KOPT-K1 (cell line): ENCODE measurements around the gene MARVELD1.
"Not testable (repeated sequence)": the region's sequence is repeated elsewhere in the genome, so short reads cannot be mapped to it uniquely, and the experiment has no call there.

Experiments used
- H3K27ac ChIP-seq: fragments of 200-600 bp; sonication (generic); 2 replicates; pipeline ENCODE4 v1.5.1; 2016; ENCODE audit warnings: antibody characterized with exemption, mild to moderate bottlenecking, low read depth, low read length; ENCODE audit not compliant: poor library complexity, severe bottlenecking
- H3K36me3 ChIP-seq: fragments of 200-600 bp; sonication (generic); 2 replicates; pipeline ENCODE4 v1.5.1; 2017; ENCODE audit warnings: antibody characterized with exemption, mild to moderate bottlenecking, low read length, moderate library complexity; ENCODE audit not compliant: insufficient read depth
- H3K9me3 ChIP-seq: fragments of 200-600 bp; sonication (generic); 2 replicates; pipeline ENCODE4 v1.5.1; 2017; ENCODE audit warnings: antibody characterized with exemption, low read length, mild to moderate bottlenecking; ENCODE audit not compliant: insufficient read depth, poor library complexity, severe bottlenecking

MARVELD1 gene

DNA sequence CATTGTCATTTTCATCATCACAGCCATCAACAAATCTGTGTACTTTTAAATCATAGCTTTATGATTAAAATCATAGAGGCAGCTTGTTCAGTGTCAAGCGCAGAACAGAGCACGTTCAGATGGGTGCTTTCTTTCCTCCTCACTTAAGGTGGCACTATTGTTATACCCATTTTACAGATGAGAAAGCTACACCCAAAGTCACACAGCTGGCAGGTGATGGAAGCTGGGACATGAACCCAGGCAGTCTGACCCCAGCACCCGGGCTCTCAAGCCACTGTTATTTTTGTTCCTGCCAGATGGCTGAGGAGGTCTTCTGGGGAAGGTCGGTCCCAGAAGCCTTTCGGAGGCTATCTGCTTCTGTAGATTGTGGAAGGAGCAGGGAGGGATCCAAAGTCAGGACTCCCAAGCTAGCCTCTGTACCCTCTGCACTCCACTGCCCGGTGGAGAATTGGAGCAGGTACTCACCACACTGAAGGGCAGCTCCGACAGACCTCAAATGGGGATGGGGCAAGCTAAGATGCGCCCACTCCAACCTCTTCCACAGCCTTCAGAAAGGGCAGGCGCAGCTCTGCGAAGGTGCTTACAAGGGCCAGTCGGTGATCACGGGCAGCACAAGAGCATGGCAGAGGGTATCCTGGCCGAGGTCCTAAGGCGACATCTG lies 27.1 kb upstream of the MARVELD1 start:
- peak overlapping the region; percentile 2 for H3K27ac ChIP-seq
- no peaks in the 10 kb centered on the region for H3K9me3 ChIP-seq
- no peaks in the 10 kb centered on the region for H3K36me3 ChIP-seq

DNA sequence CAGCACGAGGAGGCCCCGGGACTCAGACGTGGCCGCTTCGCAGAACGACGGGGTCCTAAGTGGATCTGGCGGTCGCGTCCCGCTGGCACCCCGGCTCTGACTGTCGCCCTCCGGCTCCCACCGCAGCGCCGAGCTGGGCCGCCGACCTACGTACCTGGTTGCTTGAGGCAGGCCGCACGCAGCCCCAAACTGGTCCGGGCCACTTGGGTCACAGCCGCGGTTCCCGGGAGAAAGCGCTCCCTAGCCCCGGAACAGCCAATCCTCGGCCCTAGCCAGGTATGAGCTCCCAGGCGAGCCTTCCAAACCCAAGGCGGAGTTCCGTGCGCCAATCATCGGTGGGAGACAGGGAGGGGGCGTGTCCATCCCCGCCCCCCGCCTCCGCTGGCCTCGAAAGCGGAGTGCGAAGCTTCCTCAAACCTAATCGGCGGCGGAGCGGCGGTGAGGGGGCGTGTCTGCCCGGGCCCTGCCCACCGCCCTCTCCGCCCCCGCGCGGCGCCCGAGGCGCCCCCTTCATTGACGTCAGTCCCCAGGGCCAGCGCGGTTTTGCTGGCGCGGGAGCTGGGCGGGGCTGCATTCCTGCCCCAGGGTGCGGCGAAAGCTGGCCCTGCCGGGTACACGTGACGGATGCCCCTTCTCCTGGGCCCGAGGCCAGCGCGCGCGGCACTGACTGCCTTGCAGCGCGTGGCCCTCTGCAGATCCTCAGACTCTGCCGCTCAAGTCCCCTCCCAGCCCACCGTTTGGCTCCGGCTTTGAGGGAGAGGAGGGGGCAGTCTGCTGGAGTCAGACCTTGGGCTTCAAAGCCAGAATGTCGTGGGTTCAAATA lies 26.4 kb upstream of the MARVELD1 start, which contains the start of gene AVPI1:
Gene AVPI1, minus strand, starts transcription at position 280 of the 823 bp plus-strand sequence. CDS start 7,336 bp downstream, outside the sequence.
- H3K36me3 ChIP-seq: no peaks in the 10 kb centered on the region
- no peaks in the 10 kb centered on the region for H3K9me3 ChIP-seq
- H3K27ac ChIP-seq: peak within 1 kb of the TSS; percentile 48

DNA sequence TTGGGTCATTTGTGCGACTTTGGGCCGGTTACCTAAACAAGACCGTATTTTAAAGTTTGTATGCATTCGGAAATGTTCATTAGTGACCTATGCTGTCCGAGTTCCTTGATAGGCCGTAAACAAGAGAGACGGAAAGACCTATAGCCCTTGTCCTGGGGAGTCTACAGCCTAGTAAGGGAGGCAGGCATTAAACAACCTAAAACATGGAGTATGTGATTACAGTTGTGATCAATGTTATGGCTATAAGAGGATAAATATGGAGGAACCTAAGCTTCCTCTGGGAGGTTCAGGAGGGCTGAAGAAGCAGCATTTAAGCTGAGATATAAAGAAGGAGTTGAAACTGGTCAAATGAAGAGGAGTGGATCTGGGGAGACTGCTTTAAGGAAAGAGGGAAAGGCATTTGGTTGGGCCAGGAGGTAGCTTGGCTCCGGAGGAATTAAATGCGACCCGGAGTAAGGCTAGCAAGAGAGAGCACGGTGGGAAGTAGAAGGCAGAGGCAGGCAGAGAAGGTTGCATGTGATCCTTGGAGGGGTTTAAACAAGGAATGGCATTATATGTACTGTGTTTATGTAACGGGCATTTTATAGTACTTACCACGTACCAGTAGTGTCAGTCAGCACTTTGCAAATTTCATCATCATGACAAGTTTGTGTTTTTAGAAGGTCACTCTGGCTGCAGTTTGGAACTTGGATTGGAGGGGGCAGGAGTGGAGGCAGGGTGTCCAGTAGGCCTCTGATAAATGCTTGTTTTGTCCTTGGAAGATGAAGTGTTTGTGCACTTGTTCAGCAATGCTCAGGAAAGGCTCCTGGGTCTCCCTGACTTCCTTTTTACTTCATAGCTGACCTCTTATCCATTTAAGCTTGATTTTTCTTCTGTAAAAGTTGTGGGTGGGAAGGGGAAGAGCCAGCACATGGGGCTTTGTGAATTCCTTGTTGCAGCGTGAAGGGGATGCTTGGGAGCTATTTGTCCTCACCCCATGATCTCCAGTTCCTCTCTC lies 25.4 kb upstream of the MARVELD1 start:
- Histone ChIP-seq H3K36me3 (no peaks in the 10 kb centered on the region), H3K9me3 (no peaks in the 10 kb centered on the region), H3K27ac (peak overlapping the region; percentile 48)

DNA sequence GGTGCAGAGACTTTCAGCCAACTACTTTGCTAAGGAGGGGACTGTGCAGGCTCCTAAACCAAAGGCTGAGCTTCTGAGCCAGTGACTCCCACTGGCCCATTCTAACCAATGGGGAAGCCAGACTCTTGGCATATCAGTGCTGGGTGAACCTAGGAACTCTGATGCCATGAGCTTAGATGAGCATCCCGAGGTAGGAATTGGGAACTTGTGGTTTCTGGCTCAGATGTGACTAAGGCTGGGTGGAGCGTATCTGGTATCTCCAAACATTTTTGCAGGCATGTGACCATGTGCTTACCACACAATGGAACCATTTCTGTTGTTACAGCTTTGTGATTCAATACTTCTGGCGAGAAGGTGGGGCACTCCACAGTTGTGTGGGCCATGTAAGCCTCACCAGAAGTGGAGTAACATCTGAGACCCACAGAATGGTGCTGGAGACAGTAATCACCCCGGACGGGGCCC lies 23.9 kb upstream of the MARVELD1 start:
- Histone ChIP-seq H3K36me3 (no peaks in the 10 kb centered on the region), H3K9me3 (no peaks in the 10 kb centered on the region), H3K27ac (no peak overlapping the region)

DNA sequence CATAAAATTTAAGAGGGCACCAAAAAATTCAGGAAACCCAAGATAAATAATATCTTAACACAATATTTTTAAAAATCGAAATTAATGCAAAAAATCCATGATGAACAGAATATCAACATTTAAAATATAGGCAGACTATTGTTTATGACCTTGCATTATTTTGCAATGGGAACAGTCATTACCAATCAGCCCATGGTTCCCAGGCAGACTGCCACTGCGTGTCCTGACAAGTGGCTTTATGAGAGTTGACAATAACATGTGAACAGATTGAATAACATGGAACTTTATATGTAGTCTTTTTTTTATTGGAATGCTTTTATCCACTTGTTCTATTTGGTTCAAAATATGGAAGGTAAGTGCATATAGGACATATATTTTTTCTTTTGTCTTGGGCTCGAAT lies 23.4 kb upstream of the MARVELD1 start:
- no peaks in the 10 kb centered on the region for H3K9me3 ChIP-seq
- H3K27ac ChIP-seq: no peak overlapping the region
- H3K36me3 ChIP-seq: no peaks in the 10 kb centered on the region

DNA sequence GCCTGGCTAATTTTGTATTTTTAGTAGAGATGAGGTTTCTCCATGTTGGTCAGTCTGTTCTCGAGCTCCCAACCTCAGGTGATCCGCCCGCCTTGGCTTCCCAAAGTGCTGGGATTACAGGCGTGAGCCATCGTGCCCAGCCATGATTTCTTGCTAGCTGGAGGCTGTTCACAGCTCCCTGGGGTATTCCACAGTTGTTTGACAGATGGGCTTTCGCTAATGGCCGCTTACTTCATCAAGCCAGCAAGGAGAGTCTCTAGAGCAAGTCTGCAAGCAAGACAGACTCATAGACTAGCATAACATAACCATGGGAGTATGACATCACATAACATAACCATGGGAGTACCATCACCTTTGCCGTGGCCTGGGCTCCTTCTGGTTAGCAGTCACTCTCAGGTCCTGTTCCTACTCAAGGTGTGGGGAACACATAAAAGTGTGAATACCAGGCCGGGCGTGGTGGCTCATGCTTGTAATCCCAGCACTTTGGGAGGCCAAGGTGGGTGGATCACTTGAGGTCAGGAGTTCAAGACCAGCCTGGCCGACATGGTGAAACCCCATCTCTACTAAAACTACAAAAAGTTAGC lies 15.4 kb upstream of the MARVELD1 start:
- not testable (repeated sequence) for H3K9me3 ChIP-seq, H3K27ac ChIP-seq, H3K36me3 ChIP-seq

DNA sequence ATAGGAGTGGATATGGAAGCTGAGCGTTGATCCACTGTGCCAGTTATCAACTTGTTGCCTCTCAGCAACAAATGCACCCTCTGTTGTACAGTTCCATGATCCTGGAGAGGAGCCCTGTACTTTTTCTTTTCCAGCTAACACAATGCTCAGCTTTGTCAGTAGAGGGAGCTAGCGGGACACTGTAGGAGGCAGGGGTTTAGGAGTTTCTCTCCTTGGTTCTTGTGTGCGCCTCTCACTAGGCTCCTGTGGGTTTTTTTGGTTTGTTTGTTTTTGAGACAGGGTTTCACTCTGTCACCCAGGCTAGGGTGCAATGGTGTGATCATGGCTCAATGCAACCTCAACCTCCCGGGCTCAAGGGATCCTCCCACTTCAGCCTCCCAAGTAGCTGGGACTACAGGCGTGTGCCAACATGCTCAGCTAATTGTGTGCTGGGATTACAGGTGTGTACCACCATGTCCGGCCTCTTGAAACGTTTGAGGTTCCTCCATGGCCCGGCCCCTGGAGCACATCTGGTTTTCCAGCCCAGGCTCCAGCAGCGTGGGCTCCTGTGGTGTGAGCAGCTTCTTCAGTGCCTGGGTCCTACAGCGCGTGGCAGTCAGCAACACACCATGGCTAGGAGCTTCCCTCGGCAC lies 12.0 kb upstream of the MARVELD1 start:
- no peaks in the 10 kb centered on the region for H3K9me3 ChIP-seq
- H3K36me3 ChIP-seq: no peaks in the 10 kb centered on the region
- no peak overlapping the region for H3K27ac ChIP-seq

DNA sequence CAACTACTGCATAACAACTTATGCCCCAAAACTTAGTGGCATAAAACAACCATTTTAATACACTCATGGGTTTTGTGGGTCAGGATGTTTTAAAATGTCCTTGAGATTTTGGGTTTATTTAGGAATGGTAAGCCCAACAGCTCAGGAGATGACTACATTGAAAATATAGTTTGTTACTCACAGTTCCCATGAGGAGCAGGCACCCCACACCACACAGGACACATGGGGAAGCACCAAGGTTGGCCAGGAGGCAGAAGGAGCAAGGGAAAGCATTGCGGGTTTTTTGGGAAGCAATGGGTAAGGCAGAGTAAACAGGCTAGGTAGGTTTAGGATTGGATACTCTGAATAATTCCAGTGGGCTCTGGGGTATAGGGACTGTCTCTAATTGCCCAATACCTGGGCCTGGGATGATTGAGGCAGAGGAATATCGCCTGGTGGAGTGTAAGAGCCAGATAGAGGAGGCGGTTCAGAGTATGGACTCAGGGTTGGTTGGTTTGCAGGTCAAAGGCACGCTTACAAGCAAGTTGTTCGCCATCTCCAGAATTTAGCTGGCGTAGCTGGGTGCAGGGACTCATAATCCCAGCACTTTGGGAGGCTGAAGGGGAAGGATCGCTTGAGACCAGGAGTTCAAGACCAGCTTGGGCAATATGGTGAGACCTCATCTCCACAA lies 10.0 kb upstream of the MARVELD1 start:
- Histone ChIP-seq H3K36me3 (no peaks in the 10 kb centered on the region), H3K27ac (no peak overlapping the region)

DNA sequence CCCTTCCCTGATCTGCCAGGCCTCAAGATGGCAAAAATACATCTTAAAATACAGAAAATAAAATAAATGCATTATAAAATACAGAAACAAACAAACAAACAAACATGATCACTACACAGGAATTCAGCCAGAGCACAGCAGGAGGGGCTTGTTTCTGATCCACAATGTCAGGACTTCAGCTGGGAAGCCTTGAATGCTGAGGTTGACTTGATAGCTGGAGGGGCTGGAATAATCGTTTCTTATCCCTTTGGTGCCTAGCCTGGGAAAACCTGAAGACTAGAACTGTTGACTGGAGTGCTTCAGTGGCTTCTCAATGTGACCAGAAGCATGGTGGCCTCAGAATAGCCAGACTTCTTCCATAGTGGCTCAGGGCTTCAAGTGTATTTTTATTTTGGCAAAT lies 9.2 kb upstream of the MARVELD1 start:
- H3K9me3 ChIP-seq: no peaks in the 10 kb centered on the region
- H3K27ac ChIP-seq: no peak overlapping the region
- no peaks in the 10 kb centered on the region for H3K36me3 ChIP-seq

More for the DNA sequence above, 10.0 kb upstream of the MARVELD1 start:
- no peaks in the 10 kb centered on the region for H3K9me3 ChIP-seq

DNA sequence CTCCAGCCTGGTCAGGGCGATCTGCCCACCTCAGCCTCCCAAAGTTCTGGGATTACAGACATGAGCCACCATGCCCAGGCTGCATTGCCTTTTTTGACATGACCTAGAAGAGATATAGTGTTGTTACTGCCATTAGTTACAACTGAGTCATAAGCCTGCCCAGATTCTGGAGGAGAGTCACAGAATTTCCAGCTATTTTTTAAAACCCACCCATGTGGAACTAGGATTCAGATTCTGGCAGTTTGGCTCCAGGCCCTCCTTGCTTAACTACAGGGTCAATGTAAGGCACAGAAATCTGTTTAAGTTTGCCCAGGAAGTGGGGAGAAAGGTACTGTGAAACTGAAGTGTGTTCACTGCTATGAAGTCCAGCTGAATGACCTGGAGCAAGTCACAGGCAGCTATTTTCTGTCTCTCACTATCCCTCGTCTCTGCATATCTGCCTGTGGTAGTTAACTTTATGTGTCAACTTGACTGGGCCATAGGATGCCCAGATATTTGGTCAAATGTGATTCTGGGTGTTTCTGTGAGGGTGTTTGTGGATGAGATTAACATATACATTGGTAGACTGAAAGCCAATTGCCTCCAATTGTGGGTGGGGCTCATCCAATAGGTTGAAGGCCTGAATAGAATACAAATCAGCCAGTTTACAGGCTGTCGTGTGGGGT lies 8.4 kb upstream of the MARVELD1 start:
- no peaks in the 10 kb centered on the region for H3K9me3 ChIP-seq
- H3K27ac ChIP-seq: no peak overlapping the region
- no peaks in the 10 kb centered on the region for H3K36me3 ChIP-seq

DNA sequence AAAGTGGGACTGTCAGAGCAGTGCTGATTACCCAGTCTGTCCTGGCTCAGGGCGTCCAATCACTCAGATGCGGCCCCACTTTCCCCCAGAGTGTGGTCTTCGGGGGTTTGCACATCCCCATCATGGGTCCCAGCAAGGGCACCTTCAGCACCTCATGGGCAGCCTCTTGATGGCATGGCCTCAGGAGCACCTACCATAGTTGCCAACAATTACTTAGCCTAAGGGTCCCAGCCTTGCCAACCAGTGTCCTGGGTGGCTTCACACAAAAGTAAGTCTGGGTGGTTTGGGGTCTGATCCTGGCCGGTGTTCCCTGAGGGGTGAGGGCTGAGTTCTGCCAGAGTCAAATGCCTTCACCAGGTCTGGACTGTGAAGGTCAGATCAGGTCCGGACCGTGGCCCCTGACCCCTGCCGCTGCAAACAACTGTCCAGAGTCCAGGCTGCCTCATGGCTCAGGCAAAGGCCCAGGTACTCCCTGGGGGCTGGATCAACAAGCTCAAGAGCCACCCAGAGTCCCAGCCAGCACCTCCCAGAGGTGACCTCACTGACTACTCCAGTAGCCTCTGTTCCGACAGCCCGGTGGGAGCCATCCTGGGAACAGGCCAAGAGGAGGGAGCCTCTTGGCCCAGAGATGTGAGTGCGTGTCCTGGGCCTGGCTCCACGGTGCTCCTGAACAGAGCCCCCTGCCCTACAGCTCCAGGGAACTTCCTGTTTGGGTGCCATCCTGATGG lies 6.2 kb upstream of the MARVELD1 start:
- no peaks in the 10 kb centered on the region for H3K9me3 ChIP-seq
- no peak overlapping the region for H3K27ac ChIP-seq
- no peaks in the 10 kb centered on the region for H3K36me3 ChIP-seq

DNA sequence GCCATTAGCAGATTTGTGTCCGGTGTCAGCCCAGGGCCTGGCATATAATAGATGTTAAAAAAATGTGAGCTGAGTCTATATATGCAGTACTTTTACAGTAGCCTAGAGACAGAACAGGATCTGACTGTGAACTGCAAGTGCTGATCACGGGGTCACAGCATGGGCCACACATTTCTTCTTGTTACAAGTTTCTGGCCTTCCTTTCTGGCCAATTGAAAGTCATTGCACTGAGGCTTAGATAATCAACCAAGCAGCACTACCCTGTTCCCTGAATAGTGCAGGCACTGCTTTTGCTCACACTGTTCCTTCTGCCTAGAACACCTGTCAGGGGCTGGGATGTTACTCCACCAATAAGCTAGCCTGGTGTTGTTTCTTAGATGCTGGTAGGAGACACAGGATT lies 5.4 kb upstream of the MARVELD1 start:
- no peaks in the 10 kb centered on the region for H3K36me3 ChIP-seq
- no peaks in the 10 kb centered on the region for H3K9me3 ChIP-seq
- H3K27ac ChIP-seq: no peak overlapping the region
